HuH-7 (cell line): ENCODE data around the gene NSMCE4A.
"Not testable (repeated sequence)": the region's sequence is repeated elsewhere in the genome, so short reads cannot be mapped to it uniquely, and the experiment has no call there.

Experiments used
- DNase-seq: peaks from one replicate; pipeline ENCODE4 v3.0.0; 2011; ENCODE audit warnings: low spot score

Gene NSMCE4A

GRCh38 chr10:121988361-121989324 is 13.6 kb upstream of the NSMCE4A start, which contains the start of gene TACC2:
TACC2 (plus strand) TSS chr10:121989163; CDS start chr10:122021982, 32,819 bp downstream.
- DNase-seq, result no peak

- no peak for DNase-seq
Measured at GRCh38 chr10:121984463-121984862, 9.4 kb upstream of the NSMCE4A start.

- DNase-seq, result no peak
Measured at GRCh38 chr10:121983852-121984251, 8.8 kb upstream of the NSMCE4A start.

GRCh38 chr10:121981346-121981745 is 6.3 kb upstream of the NSMCE4A start:
- no peak for DNase-seq

GRCh38 chr10:121978511-121978910 is 3.5 kb upstream of the NSMCE4A start:
- DNase-seq, result no peak

- DNase-seq, result peak; percentile 74
Measured at GRCh38 chr10:121976607-121977006, 1.6 kb upstream of the NSMCE4A start.

- peak; percentile 86 for DNase-seq
Measured at GRCh38 chr10:121975295-121976086, 474 bp upstream of the NSMCE4A start.

- DNase-seq, result peak; percentile 62
Measured at GRCh38 chr10:121974019-121974534, 940 bp downstream of the NSMCE4A start.

GRCh38 chr10:121969086-121969485 is 5.9 kb downstream of the NSMCE4A start:
- not testable (repeated sequence) for DNase-seq

- DNase-seq, result no peak
Measured at GRCh38 chr10:121965996-121966395, 9.0 kb downstream of the NSMCE4A start.

- DNase-seq, result no peak
Measured at GRCh38 chr10:121961456-121961855, 13.6 kb downstream of the NSMCE4A start.

GRCh38 chr10:121959671-121960070 is 15.3 kb downstream of the NSMCE4A start:
- no peak for DNase-seq

- no peak for DNase-seq
Measured at GRCh38 chr10:121956111-121957061, 18.6 kb downstream of the NSMCE4A start.

GRCh38 chr10:121952226-121952625 is 22.8 kb downstream of the NSMCE4A start:
- no peak for DNase-seq

- no peak for DNase-seq
Measured at GRCh38 chr10:121949451-121949850, 25.6 kb downstream of the NSMCE4A start.

- DNase-seq, result no peak
Measured at GRCh38 chr10:121949049-121949448, 26.0 kb downstream of the NSMCE4A start.

GRCh38 chr10:121947343-121948330 is 27.4 kb downstream of the NSMCE4A start:
- DNase-seq, result no peak

- no peak for DNase-seq
Measured at GRCh38 chr10:121942749-121943416, 32.1 kb downstream of the NSMCE4A start.

- DNase-seq, result no peak
Measured at GRCh38 chr10:121941532-121941931, 33.5 kb downstream of the NSMCE4A start.

GRCh38 chr10:121936295-121936694 is 38.7 kb downstream of the NSMCE4A start:
- no peak for DNase-seq
